HG03135 (cell line): ENCODE results near the gene LGMN.

Experiments
- ATAC-seq: cut with Tn5 transposase; IDR thresholded peaks from one replicate; pipeline ENCODE4 v1.9.1; 2021; ENCODE audit warnings: mild to moderate bottlenecking, moderate library complexity; ENCODE audit not compliant: unreplicated experiment

Gene LGMN

DNA sequence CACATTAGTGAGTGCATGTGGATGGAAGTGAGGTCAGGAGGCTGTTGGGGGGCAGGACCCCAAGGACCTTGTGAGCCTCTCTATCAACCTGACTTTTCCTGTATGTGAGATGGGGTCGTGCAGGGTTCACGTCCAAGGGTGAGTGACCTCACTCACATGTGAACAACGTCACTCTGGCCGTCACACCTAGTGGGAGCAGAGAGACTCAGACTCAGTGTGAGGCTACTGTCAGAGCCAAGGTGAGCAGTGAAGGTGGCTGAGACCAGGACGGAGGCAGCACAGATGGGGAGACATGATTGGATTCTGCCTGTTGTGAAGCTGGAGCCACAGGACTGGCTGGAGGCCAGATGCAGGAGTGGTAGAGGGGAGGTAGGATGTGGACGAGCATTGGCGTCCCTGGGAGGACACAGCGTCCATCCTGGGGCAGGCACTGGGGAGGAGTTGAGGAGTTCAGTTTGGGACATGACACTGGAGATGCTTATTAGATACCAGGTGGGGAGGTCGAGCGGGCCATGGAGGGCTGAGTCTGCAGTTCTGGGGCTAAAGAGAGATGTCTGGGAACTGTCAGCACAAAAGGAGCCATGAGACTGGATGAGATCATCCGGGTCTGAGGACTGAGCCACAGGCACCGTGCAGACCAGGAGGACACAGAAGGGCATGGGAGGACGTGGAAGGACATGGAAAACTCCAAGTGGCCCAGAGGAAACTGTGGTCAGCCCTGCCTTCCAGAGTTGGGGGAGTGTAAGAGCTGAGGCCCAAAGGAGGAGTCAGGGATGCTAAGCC lies 92.8 kb downstream of the LGMN start:
- no peak for ATAC-seq

DNA sequence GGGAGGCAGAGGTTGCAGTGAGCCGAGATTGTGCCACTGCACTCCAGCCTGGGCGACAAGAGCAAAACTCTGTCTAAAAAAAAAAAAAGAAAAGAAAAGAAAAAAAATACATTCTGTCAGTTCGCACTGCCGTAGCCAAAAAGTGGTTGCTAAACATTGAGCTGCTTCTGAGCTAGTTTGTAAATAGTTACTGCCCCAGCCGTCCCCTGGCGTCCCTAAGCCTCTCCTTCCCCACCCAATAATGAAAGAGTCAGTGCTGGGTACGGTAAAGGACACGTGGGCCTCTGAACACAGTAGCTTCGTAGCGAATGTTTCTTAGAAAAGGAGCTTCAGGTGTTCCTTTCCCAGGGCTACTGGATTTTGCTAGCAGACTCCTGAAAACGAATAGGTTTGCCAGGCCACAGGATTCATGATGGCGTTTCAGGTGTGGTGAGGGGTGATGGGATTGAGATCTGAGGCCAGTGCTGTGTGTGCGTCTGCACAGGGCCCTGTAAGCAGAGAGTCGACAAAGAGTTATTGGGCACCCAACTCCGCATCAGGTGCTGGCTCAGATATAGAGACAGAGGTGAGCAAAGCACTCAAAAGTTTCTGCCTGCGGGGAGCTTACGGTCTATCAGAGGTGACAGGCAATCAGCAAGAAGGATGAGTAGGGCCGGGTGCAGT lies 94.1 kb downstream of the LGMN start:
- no peak for ATAC-seq
